ENCODE measurements around the gene TMEM176A. TPM values are rescaled to one million over a fixed set of nuclear protein-coding genes. Genes with fewer than 3 reads are reported as not detected.

The TMEM176A gene
- polyA plus RNA-seq, 3 donors: 14.1 to 285 (median 129) TPM

- no peaks in the 10 kb centered on the region for H3K36me3 ChIP-seq (replicated peaks in 1 of 2; ENCODE audit: control insufficient read depth in 1 of 2, insufficient read depth in 2 of 2, low read length in 2 of 2)
- TF ChIP-seq, protein P1, sequence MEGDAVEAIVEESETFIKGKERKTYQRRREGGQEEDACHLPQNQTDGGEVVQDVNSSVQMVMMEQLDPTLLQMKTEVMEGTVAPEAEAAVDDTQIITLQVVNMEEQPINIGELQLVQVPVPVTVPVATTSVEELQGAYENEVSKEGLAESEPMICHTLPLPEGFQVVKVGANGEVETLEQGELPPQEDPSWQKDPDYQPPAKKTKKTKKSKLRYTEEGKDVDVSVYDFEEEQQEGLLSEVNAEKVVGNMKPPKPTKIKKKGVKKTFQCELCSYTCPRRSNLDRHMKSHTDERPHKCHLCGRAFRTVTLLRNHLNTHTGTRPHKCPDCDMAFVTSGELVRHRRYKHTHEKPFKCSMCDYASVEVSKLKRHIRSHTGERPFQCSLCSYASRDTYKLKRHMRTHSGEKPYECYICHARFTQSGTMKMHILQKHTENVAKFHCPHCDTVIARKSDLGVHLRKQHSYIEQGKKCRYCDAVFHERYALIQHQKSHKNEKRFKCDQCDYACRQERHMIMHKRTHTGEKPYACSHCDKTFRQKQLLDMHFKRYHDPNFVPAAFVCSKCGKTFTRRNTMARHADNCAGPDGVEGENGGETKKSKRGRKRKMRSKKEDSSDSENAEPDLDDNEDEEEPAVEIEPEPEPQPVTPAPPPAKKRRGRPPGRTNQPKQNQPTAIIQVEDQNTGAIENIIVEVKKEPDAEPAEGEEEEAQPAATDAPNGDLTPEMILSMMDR (IDR thresholded peaks at IDR 0.05): no peak
- H3K27me3 ChIP-seq (ENCODE audit: control insufficient read depth in 2 of 2, insufficient read depth in 2 of 2, low read length in 2 of 2): no peaks in the 10 kb centered on the region
- no peak overlapping the region for H3K4me2 ChIP-seq (replicated peaks; ENCODE audit: extremely low read depth, low read length, poor library complexity, severe bottlenecking)
- no peak overlapping the region for H3K27ac ChIP-seq (ENCODE audit: low read depth in 1 of 2, low read length in 2 of 2)
- peaks cover 13 to 26% of the 10 kb centered on the region in 2 donors for H3K4me1 ChIP-seq (ENCODE audit: control insufficient read depth in 1 of 2, insufficient read depth in 2 of 2, low read length in 2 of 2)
- no peaks in the 10 kb centered on the region for H4K20me1 ChIP-seq (ENCODE audit: insufficient read depth, low read length)
- no peak overlapping the region for H3K9ac ChIP-seq (ENCODE audit: insufficient read depth, low read length, poor library complexity, severe bottlenecking)
- H2AFZ ChIP-seq (ENCODE audit: insufficient read depth, low read depth, low read length, poor library complexity, severe bottlenecking): no peak overlapping the region
- Mint-ChIP-seq H3K36me3 (no peaks in the 10 kb centered on the region), H3K27ac (no peak overlapping the region), H3K27me3 (ENCODE audit: low read depth in 3 of 3) (peaks cover 3 to 12% (median 4%) of the 10 kb centered on the region in 3 donors), H3K4me1 (peaks cover 31% of the 10 kb centered on the region), H3K9me3 (peaks cover 0 to 3% (median 0%) of the 10 kb centered on the region in 7 donors), H3K4me3 (no peak overlapping the region)
- H3K79me2 ChIP-seq (ENCODE audit: insufficient read depth, low read length): no peaks in the 10 kb centered on the region
- DNase-seq: no peak
- H3K4me3 ChIP-seq (replicated peaks in 1 of 3; ENCODE audit: low read depth in 2 of 3, low read length in 3 of 3): no peak overlapping the region
- intact Hi-C loops (cut with micrococcal nuclease): no loop called here
- no peaks in the 10 kb centered on the region for H3K9me3 ChIP-seq (replicated peaks in 1 of 2; ENCODE audit: control insufficient read depth in 1 of 2, insufficient read depth in 1 of 2, low read length in 2 of 2)
- 72% methylated on average over 4 of the region's 10 CpGs for WGBS (ENCODE audit: insufficient coverage)
Measured at GRCh38 chr7:150849204-150849775, 48.7 kb downstream of the TMEM176A start.

GRCh38 chr7:150850273-150850672 is 49.7 kb downstream of the TMEM176A start:
- H3K4me3 Mint-ChIP-seq: no peak overlapping the region

More at GRCh38 chr7:150850273-150850672, 49.7 kb downstream of the TMEM176A start:
- TF ChIP-seq, protein P1 (IDR thresholded peaks at IDR 0.05): no peak
- Mint-ChIP-seq H3K27me3 (ENCODE audit: low read depth in 3 of 3) (peaks cover 3 to 9% (median 6%) of the 10 kb centered on the region in 3 donors), H3K4me1 (peaks cover 27% of the 10 kb centered on the region), H3K36me3 (no peaks in the 10 kb centered on the region), H3K27ac (no peak overlapping the region), H3K9me3 (peaks cover 0 to 3% (median 0%) of the 10 kb centered on the region in 7 donors)
- H4K20me1 ChIP-seq (ENCODE audit: insufficient read depth, low read length): no peaks in the 10 kb centered on the region
- H3K36me3 ChIP-seq (replicated peaks in 1 of 2; ENCODE audit: control insufficient read depth in 1 of 2, insufficient read depth in 2 of 2, low read length in 2 of 2): no peaks in the 10 kb centered on the region
- H3K4me3 ChIP-seq (replicated peaks in 1 of 3; ENCODE audit: low read depth in 2 of 3, low read length in 3 of 3): no peak overlapping the region
- no peak overlapping the region for H3K27ac ChIP-seq (ENCODE audit: low read depth in 1 of 2, low read length in 2 of 2)
- H3K79me2 ChIP-seq (ENCODE audit: insufficient read depth, low read length): no peaks in the 10 kb centered on the region
- no peak overlapping the region for H3K9ac ChIP-seq (ENCODE audit: insufficient read depth, low read length, poor library complexity, severe bottlenecking)
- no peaks in the 10 kb centered on the region for H3K27me3 ChIP-seq (ENCODE audit: control insufficient read depth in 2 of 2, insufficient read depth in 2 of 2, low read length in 2 of 2)
- H3K4me2 ChIP-seq (replicated peaks; ENCODE audit: extremely low read depth, low read length, poor library complexity, severe bottlenecking): no peak overlapping the region
- intact Hi-C loops (cut with micrococcal nuclease): no loop called here
- WGBS (ENCODE audit: insufficient coverage): 100% methylated on average over 1 of the region's 5 CpGs
- H3K9me3 ChIP-seq (replicated peaks in 1 of 2; ENCODE audit: control insufficient read depth in 1 of 2, insufficient read depth in 1 of 2, low read length in 2 of 2): no peaks in the 10 kb centered on the region
- H3K4me1 ChIP-seq (ENCODE audit: control insufficient read depth in 1 of 2, insufficient read depth in 2 of 2, low read length in 2 of 2): peaks cover 13 to 23% of the 10 kb centered on the region in 2 donors
- DNase-seq: no peak
- H2AFZ ChIP-seq (ENCODE audit: insufficient read depth, low read depth, low read length, poor library complexity, severe bottlenecking): no peak overlapping the region

Data from CD14-positive monocyte (primary cell).